Activated CD8-positive, alpha-beta memory T cell treated with anti-CD3 and anti-CD28 coated beads for 48 hours (primary cell): ENCODE data around the gene ZFP2.
"Not testable (repeated sequence)": the region's sequence is repeated elsewhere in the genome, so short reads cannot be mapped to it uniquely, and the experiment has no call there.

Source experiments
- DNase-seq, 3 experiments: peaks; one replicate each; pipeline ENCODE4 v3.0.0-alpha.2; 2020; ENCODE audit warnings: low read depth in 2 of 3, low spot score in 2 of 3

ZFP2 gene

GRCh38 chr5:178895615-178896571, at the start of gene ZFP2:
TSS of gene ZFP2 (plus strand) at chr5:178895913. CDS start at chr5:178931314, 35,401 bp downstream.
- DNase-seq = peak in 1 of 3 experiments; percentile 12

- no peak for DNase-seq
These were observed 46.4 kb upstream of the ZFP2 start for GRCh38 chr5:178849316-178849715.

GRCh38 chr5:178851951-178852350, 43.8 kb upstream of the ZFP2 start:
- DNase-seq = no peak

- no peak for DNase-seq
These were observed 41.4 kb upstream of the ZFP2 start for GRCh38 chr5:178854284-178854683.

- peak; percentile 52 to 61 (median 55) for DNase-seq
These were observed 35.8 kb upstream of the ZFP2 start, which contains the start of gene ZNF354B for GRCh38 chr5:178859625-178860521. TSS of gene ZNF354B (plus strand) at chr5:178859953. CDS start at chr5:178861048, 1,095 bp downstream.

- DNase-seq = not testable (repeated sequence)
These were observed 35.1 kb upstream of the ZFP2 start for GRCh38 chr5:178860615-178861014.

- no peak for DNase-seq
These were observed 34.1 kb upstream of the ZFP2 start for GRCh38 chr5:178861627-178862026.

GRCh38 chr5:178866946-178867345, 28.8 kb upstream of the ZFP2 start:
- no peak for DNase-seq

- DNase-seq = no peak
These were observed 26.1 kb upstream of the ZFP2 start for GRCh38 chr5:178869577-178869976.

- DNase-seq = no peak
These were observed 25.3 kb upstream of the ZFP2 start for GRCh38 chr5:178870411-178870810.

GRCh38 chr5:178872302-178872701, 23.4 kb upstream of the ZFP2 start:
- DNase-seq = no peak

- DNase-seq = not testable (repeated sequence)
These were observed 12.5 kb upstream of the ZFP2 start for GRCh38 chr5:178883115-178883694.

- no peak for DNase-seq
These were observed 11.8 kb upstream of the ZFP2 start for GRCh38 chr5:178883815-178884430.

GRCh38 chr5:178899289-178899688, 3.6 kb downstream of the ZFP2 start:
- DNase-seq = no peak

GRCh38 chr5:178902849-178903248, 7.1 kb downstream of the ZFP2 start:
- no peak for DNase-seq

- no peak for DNase-seq
These were observed 36.4 kb downstream of the ZFP2 start for GRCh38 chr5:178931846-178932760.

- no peak for DNase-seq
These were observed 45.1 kb downstream of the ZFP2 start, which contains the start of gene ZNF454 for GRCh38 chr5:178940569-178941360. TSS of gene ZNF454 (plus strand) at chr5:178941198. CDS start at chr5:178942792, 1,594 bp downstream.

GRCh38 chr5:178941361-178941760, 45.6 kb downstream of the ZFP2 start:
- no peak for DNase-seq
